Measurements from ENCODE around the gene ADGRB3. TPM values are rescaled to one million over a fixed set of nuclear protein-coding genes. Genes with fewer than 3 reads are reported as not detected.

Gene ADGRB3
- total RNA-seq, 1 experiment from 2014 or later = 2.0 TPM

DNA sequence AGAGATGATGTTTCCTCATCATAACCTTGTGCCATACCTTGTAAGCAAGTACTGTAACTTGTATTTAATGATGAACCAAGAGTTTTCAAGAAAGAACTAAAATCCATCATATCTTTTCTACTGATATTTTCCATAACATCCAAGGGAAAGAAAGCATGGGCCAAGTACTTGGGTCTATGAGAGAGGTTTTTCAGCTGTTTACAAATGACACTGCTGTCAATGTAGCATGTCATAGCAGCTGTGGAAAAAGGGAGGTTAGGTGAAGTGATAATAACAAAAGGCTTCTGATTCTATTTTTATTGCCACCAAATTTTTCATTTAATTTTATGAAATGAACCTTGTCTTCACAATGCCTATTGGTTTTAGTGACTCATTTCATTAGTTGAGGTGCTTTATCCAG, 679.4 kb downstream of the ADGRB3 start:
- DNase-seq (ENCODE audit: low read depth) = no peak

DNA sequence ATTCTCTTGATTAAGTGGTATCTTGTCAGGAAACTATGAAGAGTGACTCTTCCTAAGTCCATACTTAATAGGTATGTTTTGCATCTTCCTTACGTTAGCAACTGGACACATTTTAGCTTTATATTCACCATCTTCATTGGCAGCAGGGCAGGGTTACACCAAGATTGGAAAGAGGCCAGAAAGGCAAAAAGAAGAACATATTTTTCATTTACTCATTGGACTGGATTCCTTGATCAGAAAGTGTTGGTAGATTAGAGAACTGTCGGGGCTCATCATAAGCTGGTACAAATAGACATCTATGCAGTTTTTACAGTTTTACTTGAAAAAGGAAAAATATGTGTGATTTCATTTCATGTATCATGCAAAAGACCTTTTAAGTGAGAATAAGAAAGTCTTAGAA, 696.8 kb downstream of the ADGRB3 start:
- no peak for DNase-seq (ENCODE audit: low read depth)

DNA sequence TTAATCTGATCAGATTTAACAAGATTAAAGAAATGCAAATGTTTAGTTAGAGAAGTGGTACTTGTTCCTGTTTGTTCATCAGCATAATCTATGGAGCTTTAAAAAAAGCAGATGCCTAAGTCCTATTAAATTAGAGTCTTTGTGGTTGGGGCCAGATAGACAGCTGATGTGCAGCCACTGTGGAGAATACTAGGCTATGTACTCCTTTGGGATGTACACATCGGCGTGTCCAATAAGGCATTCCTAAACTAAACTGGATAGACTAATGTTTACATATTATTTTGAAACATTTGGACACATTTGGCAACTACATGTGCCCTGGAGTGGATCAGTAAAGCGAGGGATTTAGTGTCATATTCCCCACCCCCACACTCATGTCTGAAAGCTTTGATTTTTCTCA, 702.2 kb downstream of the ADGRB3 start:
- DNase-seq (ENCODE audit: low read depth) = no peak

DNA sequence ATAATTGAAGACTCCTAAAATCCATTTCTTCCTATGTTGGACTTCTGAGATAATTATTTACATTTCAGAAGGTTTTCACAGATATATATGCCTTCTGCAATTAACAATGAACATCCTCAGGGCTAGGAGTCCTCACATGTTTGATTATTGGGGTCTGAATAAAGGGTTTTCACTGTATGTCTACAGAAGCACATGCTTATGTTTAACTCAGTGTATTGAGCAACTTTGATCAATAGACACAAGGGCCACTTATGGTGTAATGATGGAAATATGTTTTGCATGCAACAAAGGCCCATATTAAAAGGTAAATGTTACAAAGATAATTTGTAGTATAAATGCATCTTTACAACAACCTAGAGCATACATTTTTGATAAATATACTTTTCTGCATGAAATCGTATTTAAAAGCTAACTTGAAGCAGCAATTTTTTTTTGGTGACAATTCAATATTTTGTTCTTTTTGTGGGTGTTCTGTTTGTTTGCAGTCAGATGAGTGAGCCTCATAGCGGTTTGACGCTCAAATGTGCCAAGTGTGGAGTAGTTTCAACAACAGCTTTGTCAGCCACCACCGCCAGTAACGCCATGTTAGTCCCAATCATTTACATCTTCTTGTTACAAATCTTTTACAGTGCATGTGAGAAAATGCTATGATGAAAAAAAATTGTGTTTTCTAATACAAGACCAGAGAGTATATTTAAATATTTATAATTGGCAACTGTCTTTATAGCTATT, 703.5 kb downstream of the ADGRB3 start:
- no peak for DNase-seq (ENCODE audit: low read depth)

DNA sequence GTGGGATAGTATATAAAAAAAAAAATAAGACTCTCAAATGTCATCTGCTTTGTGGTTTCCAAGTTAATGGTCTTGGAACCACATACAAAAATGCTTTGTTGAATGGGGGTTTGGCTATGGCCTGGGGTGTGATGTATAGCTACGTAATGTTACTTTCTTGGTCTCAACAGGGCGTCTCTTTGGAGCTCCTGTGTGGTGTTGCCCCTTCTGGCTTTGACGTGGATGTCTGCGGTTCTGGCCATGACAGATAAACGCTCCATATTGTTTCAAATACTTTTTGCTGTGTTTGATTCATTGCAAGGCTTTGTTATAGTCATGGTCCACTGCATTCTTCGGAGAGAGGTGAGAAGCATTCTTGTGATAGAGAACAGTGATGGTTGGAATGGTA, 704.1 kb downstream of the ADGRB3 start:
- no peak for DNase-seq (ENCODE audit: low read depth)

DNA sequence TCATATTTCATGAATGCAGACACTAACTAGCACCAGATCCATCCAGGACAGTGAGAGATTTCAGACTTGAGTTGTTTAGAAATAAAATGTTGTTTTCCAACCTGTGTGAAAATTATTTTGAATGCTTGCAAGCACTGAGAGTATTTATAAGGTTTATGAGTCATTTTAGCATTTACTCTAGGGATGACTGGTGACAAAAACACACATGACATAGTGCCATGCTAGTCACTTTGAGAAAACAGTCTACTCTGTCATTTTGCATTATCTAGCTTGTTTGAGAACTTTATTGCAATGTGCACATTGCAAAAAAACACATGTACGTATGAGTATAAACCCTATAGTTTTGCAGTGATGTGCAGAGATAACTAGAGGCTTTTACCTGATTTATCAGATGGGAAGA, 705.1 kb downstream of the ADGRB3 start:
- DNase-seq (ENCODE audit: low read depth) = no peak

DNA sequence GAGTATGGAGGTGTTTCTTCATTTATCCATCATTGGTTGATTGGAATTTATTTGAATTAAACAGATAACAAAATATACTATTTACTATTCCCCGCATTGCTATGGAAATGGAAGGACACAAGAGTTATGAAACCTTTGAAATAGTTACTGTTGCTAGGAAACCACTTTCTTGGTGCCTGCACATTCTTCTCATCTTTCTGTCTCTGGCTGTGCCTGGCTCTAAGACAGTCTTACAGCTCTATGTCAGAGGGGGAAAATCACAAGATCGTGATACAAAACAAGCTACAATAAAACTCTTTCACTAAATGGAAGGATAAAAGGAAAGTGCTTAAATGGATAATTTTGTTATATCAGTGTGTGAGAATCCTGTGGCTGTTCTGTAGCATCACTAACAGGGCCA, 708.8 kb downstream of the ADGRB3 start:
- DNase-seq (ENCODE audit: low read depth) = peak; percentile 3

DNA sequence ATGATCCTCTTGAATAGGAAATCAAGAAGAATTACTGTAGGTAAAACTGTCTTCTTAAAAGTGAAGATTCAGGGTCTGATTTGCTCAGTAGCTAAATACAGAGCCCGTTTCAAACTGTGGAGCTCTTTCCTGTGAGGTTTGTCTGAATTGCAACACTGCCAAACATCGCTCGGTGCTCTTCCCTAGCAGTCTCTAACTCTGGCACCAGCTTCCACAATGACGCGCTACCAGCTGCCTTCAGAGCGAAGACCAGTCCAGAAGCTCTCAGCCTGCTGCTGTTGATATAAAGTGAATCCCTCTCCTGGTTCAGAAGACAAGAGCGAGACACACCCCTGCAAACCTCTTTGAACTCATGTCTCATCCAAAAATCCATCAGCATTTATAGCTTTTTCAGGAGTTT, 714.7 kb downstream of the ADGRB3 start:
- DNase-seq (ENCODE audit: low read depth) = peak; percentile 10

DNA sequence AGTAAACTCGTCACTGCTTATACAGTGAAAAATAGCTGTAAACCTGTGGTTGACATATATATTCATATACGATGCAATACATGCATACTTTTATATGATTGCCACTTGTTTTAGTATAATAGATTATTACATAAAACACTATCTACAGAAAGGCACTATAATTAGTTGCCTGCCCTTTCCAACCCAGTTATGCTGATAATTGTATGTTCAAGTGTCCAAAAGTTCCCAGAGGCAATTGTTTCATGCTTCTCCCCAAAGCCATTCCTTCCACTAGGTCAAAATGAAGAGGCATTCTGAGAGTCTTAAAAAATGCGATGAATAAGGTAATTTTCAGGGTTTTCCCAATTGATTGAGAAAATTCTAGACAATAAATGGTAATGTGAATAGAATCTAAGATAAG, 727.1 kb downstream of the ADGRB3 start:
- DNase-seq (ENCODE audit: low read depth) = no peak

DNA sequence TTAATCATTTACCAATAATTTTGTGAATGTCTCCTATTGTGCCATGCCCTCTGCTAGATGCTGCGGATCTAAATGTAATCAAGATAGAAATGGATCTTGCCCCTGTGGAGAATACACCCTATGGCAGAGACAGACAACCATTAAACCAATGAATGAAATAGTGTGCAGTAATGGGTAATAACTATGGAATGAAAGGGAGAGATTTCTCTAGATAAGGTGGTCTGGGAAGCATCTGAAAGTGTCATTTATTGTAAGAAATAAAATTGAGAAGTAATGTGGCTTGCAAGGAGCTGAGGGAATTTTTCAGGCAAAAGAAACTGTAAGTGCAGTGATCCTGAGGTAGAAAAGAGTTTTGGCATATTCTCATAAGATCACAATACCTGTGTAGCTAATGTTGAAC, 731.7 kb downstream of the ADGRB3 start:
- no peak for DNase-seq (ENCODE audit: low read depth)

DNA sequence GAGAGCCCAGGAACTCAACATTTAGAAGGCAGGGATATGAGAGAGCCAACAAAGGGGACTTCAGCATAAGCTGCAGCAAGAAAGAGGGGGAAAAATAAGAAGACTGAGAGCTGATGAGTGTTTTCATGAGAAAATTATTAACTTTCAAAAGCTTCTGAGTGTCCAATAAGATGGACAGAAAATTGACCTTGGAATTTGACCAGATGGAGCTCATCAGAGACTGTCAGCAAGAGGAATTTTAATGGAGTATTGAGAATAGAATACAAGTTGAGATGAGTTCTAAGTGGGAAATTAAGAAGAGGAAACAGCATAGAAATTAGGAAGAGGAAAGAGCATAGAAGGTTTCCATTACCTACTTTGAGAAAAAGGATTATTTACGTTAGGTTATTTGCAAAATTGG, 733.5 kb downstream of the ADGRB3 start:
- DNase-seq (ENCODE audit: low read depth) = no peak

DNA sequence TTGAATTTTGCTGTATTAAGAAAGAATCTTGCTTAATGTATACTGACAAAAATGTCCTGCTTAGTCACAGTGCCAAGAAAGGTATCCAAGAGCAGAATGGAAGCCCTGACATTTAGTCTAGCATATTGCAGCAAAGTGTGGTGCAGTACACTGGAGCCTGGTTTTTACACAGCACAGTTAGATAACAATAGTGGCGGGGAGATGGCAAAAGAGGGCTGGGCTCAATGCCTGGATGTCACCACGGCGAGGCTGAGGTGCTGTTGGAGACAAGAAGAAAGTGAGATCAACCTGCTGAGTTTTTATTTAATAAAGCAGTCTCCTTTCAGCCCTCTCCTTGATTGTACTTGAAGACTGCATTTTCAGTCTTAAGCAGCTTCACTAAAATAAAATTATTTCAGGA, 735.7 kb downstream of the ADGRB3 start:
- no peak for DNase-seq (ENCODE audit: low read depth)

DNA sequence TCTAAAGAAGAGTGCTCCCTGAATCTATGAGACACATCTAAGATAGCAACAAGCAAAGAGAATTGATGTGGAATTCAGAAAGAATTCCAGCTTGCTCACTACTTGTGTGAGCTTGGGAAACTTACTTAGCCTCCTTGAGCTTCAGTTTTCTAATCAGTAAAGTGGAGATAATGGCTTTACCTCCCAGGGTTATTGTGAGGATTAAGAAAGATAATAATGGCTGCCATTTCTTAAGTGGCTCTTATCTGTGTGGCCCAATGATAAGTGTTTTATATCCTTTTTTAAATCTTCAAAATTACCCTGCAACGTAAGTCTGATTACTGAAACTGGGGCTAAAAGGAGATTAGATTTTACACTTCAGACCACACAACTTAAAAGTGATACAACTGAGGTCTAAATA, 743.2 kb downstream of the ADGRB3 start:
- no peak for DNase-seq (ENCODE audit: low read depth)

DNA sequence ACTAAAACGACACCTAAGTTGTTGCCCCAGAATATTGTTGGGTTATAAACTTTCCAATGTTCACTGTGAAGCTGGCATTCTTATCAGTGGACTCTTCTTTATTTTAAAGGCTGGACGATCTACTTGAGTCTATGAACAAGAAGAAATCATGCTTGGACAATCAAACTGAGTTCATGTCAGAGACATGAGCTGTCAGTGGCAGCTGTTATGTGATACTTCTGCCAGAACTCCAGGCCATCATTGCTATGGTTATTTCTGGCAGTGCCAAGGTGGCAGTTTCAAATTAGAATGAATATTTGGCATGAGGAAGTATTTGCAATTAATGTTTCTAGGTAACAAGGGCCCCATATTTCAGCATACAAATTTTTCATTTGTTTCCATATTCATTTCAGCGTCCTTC, 744.4 kb downstream of the ADGRB3 start:
- no peak for DNase-seq (ENCODE audit: low read depth)

DNA sequence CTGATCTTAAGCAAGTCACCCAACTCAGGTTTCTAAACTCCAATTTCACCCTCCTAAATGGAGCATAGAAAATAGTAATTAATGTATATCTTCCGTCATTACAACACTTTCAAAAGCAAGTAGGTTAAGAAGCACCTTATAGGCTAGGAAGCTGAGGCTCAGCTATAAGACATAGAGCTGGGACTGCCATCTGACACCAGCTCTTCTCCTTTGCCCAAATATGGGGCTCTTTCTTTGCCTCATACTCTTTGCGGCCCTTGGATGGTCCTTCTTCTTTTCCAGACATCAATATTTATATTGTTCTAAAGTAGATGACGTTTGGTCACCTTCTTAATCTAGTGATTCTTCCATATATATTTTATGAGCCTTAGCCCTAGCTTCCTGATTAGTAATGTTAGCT, 748.5 kb downstream of the ADGRB3 start:
- no peak for DNase-seq (ENCODE audit: low read depth)

DNA sequence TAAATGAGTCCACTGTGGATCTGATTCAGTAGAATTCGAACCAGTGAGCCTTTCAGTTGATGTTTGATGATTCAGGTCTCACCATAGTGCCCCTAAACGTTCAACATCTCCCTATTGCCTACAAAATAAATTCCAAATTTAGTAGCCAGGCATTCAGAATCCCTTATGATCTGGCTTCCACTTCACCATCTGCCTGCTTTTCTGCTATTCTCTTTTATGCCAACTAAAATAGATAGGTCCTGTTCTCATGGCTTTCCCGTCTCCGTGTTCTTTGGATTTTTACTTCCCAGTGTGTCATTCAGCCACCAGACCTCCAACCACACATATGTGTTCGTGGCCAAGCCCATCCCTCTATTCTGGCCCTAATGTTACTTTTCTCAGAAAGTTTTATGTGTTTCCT, 751.3 kb downstream of the ADGRB3 start:
- no peak for DNase-seq (ENCODE audit: low read depth)

DNA sequence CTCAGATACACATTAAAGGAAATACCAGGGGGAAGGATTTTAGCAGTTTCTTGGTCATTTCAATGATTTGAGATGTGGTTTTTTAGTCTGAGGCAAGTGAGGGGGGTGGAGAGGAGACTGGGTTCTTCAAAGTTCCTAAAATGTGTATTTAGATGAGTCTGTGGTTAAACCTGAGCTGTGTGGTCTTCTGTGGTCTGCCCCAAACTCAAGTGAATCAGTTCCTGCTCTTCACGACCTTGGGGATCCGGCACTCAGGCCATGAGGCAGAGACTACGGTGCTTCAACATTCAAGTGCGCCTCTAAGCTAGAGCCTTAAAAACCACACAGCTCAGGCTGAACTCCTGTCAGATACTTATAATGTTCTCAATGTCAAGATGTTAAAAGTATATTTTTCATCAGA, 755.0 kb downstream of the ADGRB3 start:
- DNase-seq (ENCODE audit: low read depth) = peak; percentile 23

DNA sequence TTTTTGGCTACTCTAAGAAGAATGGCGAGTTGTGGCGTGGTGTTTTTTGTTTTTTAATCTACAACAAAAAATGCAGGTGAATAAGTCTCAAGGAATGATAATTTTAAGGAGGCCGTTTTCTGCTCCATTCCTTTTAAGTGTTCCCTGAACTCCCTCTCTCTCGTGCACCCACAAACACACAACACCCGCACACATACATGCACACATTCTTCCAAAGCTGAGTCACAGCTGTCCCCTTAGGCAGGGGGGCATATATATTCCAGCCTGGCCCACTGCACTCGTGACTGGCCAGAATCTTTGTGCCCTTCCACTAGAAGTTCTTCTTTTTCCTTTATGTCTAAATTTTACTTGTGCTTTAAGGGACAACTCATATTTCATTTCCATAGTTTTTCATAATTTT, 756.0 kb downstream of the ADGRB3 start:
- peak; percentile 7 for DNase-seq (ENCODE audit: low read depth)

DNA sequence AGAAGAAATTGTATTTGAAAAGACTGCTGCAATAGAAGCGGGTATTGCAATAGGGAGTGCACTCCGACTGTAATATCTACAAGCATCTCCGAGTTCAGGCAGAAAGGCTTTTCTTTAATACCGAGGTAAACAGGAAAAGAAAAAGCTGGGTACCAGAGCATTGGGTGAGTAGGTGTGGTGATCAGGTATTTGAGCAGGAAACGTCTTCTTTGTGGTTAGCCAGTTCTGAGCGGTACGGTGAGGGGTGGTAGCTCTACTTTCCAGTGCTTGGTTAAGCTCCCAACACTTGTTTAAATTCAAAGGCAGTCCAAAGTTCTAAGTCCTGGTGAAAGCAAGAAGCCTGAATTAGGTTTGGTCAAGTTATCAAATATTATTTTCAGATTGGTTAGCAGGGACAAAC, 757.7 kb downstream of the ADGRB3 start:
- no peak for DNase-seq (ENCODE audit: low read depth)

DNA sequence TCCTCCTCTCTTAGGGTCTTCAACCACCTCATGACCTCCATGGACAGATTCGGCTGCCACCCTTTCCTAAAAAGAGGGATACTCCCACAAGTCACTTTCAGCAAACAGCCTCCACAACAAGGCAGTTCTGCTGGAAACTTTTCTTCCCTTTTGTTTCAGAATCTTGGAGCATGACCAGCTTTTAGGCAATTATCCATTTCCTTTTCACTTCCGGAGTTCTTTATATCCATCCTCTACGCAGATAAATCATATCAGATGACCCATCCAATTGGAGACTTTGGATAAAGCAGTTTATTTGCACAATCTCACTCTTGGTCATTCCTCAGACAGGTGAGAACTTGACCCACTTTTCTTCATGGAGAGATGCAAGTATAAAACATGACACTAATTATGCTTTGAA, 763.2 kb downstream of the ADGRB3 start:
- no peak for DNase-seq (ENCODE audit: low read depth)

DNA sequence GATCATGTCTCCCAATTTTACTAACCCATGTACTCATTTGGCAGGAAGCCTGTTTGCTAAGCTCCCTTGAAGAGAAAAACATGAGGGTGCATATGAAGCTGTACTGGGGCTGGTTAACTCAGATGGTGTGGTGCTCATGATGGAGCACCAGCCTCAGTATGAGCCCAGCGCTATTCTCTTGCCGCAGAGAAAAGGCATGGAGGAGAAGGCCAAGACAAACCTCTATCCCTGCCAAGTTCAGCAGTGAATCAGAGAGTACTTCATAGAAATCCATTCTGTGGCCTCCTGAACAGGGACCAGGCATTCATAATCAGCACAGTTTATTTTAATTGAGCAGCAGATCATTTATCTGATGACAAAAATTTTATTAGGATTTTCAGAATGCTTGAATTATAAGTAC, 763.6 kb downstream of the ADGRB3 start:
- DNase-seq (ENCODE audit: low read depth) = no peak

DNA sequence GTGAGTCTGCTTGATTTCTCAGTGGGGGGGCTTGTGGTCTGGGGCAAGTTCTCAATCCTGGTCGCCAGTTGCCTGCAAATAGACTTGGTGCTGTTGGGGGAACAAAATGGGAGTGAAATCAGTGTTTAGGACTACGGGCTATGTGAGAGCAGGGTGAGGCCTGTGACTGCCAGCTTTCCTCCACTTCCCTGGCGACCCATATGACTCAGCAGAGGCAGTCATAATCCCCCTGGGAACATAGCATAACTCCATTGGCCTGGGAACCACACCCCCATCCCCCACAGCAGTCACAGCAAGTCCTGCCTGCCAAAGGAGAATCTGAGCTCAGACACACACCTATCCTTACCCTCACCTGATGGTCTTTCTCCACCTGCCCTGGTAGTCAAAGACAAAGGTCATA, 773.8 kb downstream of the ADGRB3 start:
- no peak for DNase-seq (ENCODE audit: low read depth)

DNA sequence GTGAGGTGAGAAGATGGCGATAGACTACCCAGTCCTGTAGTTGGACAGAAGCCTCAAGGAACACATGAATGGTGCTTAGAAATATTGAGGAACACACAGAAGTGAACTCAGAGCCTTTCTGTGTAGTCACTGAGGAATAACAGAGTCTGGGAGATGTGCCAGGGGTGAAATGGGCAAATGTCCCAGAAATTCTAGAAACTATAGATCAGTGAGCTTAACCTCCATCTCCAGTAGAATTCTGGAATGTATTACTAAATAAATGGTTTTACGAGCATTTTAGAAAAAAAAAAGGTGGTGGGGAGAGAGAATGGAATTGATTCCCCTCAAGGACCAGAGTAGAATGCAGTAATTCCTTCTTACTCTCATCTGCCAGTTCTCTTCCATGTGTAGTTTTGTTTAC, 781.7 kb downstream of the ADGRB3 start:
- DNase-seq (ENCODE audit: low read depth) = peak; percentile 50

DNA sequence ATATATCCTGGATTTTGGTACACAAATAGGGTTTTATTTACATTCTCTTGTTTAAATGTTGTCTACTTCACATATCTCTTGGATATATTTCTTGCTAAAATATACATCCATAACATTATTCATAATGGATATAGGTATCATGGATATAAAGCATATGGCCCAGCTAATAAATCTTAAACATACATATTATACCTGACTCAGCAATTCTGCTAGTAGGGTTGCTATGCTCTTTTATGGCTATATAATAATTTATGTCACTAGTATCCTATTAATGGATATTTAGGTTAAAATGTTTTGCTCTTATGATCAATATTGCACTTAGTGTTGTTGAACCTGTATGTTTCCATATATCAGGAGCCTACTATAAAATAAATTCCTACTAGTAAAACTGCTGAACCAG, 786.2 kb downstream of the ADGRB3 start:
- DNase-seq (ENCODE audit: low read depth) = no peak

Measured in M059J (cell line).